ENCODE data around the gene SUPT3H.
"Not testable (repeated sequence)": the region's sequence is repeated elsewhere in the genome, so short reads cannot be mapped to it uniquely, and the experiment has no call there.

SUPT3H gene

DNA sequence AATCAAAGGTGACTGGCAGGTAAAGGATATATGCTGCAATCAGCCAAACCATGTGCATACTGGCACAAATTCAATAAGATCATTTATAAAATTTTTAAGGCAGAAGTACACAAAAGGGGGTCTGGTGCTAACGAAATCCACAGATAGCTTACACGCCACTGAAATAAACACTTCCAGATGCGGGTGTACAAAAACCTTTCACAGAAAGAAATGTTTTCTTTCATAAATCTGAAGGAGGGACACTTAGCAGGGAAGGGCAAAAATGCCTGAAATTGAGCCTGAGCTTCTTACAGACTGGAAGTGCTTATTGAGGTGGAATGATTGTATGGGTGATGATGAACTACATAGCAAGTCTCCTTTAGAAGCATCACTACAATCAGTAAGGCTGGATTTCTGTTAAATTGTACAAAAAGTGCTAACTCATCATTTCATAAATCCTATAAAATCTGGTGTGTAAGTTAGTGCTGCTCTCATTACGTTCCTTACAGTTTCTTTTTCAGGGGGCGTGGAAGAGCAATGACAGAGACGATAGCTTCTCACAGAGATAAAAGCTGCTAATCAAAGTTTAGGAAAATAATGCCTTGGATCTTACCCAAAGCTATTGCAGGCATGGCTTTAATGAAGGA is 458.9 kb downstream of the SUPT3H start:
- DNase-seq (ENCODE audit: low read depth in 4 of 4, low spot score in 1 of 4): no peak

DNA sequence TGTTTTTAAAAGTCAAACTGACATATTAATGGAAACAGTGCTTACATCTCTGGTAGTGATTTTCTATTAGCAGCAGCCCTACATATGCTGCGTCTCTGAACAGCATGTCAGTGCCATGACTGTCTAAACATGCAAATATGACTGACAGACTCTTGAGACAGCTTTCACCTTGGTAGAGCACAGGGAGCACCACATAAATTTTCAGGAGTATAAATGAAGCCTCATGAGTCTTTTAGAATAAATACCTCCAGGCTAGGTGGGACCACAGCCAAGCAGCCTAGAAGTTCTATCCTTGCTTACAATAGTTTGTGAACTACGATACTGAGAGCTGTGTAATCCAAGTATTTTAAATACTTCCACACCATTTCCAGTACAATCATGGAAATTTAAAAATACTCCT is 460.3 kb downstream of the SUPT3H start:
- no peak for DNase-seq (ENCODE audit: low read depth in 4 of 4, low spot score in 1 of 4)

DNA sequence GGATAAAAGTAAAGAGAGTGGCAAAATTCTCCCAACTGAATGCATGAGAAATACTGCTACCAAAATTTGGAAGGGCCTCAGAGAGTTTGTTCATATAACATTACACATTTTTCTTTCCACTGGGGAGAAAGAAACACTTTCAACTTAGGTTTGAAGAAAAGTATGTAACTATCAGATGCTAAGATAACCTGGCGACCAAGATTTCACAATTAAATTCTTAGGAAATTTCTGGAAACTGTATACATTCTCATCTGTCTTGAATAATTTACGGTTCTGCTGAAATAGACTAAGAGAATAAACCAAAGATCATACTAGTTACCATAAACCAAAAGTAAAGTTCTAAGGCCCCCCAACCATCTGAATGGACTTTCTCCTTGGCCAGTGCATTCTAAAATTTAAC is 462.6 kb downstream of the SUPT3H start:
- no peak for DNase-seq (ENCODE audit: low read depth in 4 of 4, low spot score in 1 of 4)

DNA sequence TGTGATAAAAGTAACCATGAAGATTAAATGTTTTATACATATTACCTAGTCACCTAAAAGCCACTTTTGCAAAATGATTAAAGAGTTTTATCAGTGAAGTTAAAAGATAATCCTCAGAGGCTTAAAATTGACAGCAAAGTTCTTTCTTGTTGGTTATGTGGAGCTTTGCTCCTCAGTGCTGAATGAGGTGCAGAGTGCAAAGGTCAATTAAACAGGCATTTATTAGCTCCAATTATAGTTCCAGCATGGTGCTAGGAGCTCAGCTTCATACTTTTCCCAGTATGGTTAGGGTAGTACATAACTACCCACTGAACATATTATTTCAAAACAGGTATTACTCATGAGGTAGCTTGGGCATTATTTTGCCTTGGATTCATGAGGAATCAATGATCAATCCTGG is 463.6 kb downstream of the SUPT3H start:
- no peak for DNase-seq (ENCODE audit: low read depth in 4 of 4, low spot score in 1 of 4)

DNA sequence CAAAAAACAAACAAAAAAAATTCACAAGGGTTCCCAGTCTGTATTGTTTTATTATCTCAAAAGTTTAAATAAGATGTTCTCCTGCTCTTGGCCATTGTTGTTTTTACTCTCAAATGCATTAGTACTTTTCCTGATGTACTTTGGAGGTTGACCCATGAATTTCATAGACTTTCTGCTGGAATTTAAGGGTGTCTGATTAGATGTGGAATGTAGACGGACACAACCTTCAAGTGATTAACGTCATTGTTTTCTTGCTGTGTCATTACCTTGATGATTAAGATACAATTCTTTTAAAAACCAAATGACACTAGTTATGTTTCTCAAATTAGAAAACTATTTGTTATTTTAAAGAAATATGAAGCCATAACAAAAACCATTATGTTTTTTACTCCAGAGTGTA is 471.0 kb downstream of the SUPT3H start:
- DNase-seq (ENCODE audit: low read depth in 4 of 4, low spot score in 1 of 4): no peak

DNA sequence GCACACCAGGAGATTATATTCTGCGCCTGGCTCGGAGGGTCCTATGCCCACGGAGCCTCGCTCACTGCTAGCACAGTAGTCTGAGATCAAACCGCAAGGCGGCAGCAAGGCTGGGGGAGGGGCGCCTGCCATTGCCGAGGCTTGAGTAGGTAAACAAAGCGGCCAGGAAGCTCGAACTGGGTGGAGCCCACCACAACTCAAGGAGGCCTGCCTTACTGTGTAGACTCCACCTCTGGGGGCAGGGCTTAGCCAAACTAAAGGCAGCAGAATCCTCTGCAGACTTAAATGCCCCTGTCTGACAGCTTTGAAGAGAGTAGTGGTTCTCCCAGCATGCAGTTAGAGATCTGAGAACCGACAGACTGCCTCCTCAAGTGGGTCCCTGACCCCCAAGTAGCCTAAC is 477.4 kb downstream of the SUPT3H start:
- DNase-seq (ENCODE audit: low read depth in 4 of 4, low spot score in 1 of 4): not testable (repeated sequence)

DNA sequence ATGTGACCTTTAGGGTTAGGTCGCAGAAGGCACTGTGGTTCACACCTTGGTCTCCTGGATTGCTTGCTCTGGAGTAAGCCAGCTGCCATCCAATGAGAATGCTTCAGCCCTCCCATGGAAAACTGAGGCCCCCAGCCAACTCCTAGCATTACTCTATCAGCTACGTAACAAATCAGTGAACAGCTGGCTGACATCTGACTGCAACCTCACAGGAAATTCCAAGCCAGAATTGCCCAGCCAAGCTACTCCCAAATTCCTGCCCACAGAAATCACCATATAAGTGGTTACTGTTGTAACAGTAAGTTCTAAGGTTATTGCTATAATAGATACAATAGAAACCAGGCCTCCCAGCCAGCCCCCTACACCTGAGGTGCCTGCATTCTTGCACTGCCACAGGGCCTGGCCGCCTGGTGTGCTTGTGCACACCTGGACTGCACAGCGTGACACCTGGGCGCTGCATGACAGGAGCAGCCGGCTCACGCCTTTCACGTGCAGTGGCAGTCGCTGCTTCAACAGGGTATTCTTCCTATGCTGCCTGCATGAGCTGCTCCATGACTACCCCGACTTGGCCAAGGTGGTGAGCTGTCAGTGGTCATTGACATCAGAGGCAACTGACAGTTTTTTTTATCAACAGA is 479.3 kb downstream of the SUPT3H start:
- no peak for DNase-seq (ENCODE audit: low read depth in 4 of 4, low spot score in 1 of 4)

DNA sequence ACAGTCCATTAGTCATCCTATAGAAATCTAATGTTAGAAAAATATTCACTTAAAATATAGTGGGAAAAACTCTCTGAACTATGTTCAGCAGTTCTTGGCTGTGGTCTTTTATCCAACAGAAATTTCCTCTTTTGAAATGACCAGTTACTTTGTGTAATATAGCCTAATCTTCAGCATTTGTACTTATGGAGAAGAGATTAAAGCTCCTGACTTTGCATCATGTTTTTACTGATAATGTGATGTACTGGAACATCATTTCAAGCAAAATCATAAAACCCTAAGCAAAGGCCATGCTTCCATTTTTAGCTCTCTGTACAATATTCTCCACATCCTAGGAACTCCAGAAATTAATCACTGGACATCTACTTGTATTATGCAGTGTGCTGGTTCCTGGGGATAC is 480.4 kb downstream of the SUPT3H start:
- DNase-seq (ENCODE audit: low read depth in 4 of 4, low spot score in 1 of 4): no peak

DNA sequence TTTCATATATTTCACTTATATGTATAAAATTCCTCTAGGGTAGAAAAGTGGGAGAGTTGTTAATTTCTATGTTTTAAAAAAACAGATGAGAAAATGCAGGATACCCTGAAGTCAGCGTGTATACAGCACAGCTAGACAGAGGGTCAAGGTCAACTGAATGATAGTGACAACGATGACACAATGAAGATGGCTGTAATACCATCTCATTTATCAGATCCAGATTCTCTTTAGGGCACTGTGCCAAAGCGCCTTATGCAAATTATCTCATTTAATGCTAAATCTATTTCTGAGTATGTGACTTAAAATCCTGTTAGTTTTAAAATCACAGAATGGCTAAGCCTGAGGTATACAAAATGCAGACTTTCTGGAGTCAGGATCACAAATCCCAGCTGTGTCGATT is 481.0 kb downstream of the SUPT3H start:
- DNase-seq (ENCODE audit: low read depth in 4 of 4, low spot score in 1 of 4): no peak

DNA sequence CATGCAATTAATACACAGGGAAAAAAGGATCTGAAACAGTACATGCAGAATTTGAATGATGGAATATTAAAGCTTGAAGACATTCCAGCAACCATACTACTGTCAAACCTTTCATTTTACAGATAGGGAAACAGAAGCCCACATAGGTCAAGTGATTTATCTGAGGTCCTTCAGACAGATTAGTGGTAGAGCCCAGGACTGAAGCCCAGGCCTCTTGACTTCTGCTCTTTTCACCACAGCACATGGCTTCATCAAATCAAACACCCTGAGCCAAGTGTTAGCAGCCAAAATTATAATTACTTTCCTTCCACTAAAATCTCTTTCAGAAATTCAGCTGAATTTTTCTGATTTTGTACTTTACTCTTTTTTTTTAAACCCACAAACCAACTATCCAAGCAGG is 485.2 kb downstream of the SUPT3H start:
- DNase-seq (ENCODE audit: low read depth in 4 of 4, low spot score in 1 of 4): no peak

DNA sequence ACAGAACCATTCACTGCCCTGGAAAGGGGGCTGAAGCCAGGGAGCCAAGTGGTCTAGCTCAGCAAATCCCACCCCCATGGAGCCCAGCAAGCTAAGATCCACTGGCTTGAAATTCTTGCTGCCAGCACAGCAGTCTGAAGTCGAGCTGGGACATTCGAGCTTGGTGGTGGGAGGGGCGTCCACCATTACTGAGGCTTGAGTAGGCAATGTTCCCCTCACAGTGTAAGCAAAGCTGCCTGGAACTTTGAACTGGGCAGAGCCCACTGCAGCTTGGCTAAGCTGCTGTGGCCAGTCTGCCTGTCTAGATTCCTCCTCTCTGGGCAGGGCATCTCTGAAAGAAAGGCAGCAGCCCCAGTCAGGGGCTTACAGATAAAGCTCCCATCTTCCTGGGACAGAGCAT is 498.7 kb downstream of the SUPT3H start:
- DNase-seq (ENCODE audit: low read depth in 4 of 4, low spot score in 1 of 4): not testable (repeated sequence)

DNA sequence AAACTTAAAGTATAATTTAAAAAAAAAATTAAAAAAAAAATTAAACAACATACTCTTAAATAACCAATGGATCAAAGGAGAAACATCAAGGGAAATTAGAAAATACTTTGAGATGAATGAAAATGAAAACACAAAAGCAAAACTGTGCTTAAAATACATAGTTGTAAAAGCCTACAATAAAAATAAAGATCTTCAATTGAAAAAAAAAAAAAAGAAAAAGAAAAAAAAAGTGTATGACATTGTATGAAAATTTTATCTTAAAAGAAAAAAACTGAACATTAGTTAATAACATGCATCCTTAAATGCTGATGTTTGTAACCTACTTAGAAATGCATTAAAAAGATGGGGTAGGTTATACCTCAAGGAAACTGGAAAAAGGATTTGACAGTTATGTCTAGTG is 501.1 kb downstream of the SUPT3H start:
- not testable (repeated sequence) for DNase-seq (ENCODE audit: low read depth in 4 of 4, low spot score in 1 of 4)

DNA sequence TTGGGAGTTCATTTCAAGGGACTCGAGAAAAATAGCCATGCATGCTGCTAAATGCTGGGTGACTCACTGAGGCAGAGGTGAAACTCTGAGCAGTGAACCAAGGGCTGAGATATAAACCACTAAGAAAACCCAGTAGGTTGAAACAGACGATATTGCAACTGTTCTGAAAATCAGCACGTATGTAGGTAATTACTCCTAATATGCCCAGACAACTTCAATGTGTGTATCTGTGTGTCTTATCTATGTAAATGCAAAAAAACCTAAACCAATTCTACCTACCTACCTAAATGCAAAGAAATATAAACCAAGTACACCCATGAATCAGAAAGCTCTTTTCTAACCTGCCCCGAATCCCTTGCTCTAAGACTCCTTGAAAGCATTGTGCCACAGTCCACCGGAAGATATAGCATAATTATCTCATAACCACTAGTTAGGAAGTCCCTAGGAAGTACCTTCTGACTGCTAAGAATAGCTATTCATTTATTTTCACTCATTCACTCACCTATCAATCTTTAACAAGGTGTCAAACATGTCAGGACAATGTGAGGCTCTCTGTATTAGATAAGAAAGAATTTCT is 508.3 kb downstream of the SUPT3H start:
- no peak for DNase-seq (ENCODE audit: low read depth in 4 of 4, low spot score in 1 of 4)

DNA sequence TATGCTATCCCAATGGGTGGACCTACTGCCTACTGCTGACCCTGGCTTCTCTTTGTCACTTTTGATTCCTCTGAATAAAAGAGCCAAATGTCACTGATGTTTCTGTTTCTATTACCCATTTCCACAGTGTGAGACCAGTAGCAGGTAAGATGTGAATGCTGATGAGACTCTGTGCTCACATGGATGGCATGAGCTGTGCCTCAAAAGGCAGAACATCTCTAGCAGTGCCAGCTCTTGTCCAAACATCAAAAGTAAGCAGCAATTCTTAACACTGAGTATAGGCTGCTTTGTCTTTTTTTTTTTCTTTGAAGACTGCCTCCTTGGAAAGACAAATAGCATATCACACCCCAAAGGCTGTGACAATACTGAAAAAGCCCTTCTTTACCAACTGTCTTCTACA is 508.8 kb downstream of the SUPT3H start:
- DNase-seq (ENCODE audit: low read depth in 4 of 4, low spot score in 1 of 4): no peak

DNA sequence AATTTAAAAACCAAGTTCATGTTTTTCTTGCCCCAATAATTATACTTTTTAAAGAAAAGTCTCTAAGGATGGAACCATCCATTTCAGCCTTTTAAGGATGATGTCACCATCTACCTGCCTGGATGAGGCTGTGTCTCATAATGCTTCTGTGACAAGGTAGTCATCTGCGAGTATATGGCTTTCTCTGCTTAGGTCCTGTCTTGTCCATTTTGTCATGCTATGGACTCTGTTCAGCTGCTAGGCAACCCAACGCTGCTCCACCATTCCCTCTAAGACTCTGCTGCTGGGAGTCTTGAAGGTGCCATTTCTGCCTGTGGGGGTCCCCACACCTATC is 509.4 kb downstream of the SUPT3H start:
- no peak for DNase-seq (ENCODE audit: low read depth in 4 of 4, low spot score in 1 of 4)

DNA sequence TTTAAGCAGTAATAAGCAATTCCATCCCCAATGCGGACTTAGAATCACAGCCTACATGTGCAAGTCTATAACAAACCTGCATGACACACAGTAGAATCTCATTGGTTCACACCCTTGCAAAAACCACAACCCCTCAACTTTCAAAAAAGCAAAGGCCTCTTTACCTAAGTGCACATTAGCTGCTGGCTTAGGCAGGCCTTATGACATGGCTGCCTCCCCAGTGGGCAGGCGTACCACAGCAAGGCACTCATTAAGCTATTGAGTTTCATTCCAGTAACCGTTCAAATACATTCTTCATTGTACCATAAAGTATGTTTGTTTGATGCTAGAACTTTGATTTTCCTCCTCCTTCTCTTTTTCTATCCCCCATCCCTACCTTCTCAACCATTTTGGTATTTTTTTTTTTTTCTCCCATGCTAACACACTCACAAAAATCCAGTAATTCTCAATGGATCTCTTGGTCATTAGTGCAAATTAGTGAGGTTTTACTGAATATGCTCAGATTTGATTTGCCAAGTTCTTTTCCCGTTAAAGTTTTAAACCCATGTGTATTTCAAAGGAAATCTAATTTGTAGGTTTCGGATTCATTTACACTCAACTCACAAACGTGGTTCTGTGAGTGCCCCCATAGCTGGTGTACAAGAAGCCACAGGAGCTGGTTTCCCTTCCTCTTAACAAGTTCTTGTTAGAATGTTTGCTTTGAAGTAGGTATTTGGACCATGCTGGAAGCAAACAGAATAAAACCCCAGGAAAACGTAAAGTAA is 510.0 kb downstream of the SUPT3H start:
- DNase-seq (ENCODE audit: low read depth in 4 of 4, low spot score in 1 of 4): no peak

DNA sequence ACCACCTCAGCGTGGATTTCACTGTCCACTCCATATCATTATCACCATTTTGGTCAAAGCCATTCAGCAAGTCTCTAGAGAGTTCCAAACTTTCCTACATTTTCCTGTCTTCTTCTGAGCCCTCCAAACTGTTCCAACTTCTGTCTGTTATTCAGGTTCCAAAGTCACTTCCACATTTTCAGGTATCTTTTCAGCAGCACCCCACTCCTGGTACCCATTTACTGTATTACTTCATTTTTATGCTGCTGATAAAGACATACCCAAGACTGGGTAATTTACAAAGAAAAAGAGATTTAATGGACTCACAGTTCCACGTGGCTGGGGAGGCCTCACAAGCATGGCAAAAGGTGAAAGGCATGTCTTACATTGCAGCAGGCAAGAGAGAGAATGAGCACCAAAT is 512.5 kb downstream of the SUPT3H start:
- not testable (repeated sequence) for DNase-seq (ENCODE audit: low read depth in 4 of 4, low spot score in 1 of 4)

DNA sequence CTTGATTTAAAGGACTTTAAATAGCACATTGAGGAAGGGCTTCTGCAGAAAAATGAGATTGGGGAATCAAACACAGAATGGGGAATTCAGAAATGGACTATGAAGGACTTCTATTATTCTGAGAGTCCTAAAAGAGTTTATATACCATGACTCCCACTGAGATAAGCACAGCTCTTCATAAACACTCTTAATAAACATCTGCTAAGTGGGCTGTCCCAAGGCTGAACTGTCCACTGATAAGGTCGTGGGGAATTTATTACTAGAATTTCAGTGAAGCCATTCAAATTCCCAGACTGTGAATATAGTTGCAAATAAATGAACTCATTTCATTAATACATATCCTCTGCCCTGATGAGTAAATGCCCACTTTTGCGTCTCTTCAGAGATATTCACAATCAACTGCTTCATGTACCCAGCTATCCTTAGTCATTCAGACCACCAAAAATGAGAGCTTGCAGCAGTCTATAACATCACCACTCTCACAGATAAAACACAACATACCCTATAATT is 517.8 kb downstream of the SUPT3H start:
- no peak for DNase-seq (ENCODE audit: low read depth in 4 of 4, low spot score in 1 of 4)

DNA sequence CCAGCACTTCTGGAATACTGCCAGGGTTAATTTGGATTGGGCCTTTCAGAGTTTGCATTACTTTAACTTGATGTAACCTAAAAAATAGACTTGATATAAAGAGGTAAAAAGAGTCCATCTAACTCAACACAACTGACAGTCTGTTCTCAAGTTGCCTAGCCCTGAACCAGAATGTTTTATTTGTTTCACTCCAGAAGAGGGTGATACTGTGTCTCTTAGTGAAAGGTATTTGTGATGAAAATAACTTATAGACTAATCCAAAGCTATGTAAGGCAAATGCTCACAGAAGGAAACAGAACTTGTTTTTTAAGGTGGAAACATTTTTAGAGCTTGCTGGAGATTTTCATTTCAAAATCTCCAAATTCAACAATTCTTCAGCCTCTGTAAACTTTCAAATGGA is 518.7 kb downstream of the SUPT3H start:
- DNase-seq (ENCODE audit: low read depth in 4 of 4, low spot score in 1 of 4): no peak

DNA sequence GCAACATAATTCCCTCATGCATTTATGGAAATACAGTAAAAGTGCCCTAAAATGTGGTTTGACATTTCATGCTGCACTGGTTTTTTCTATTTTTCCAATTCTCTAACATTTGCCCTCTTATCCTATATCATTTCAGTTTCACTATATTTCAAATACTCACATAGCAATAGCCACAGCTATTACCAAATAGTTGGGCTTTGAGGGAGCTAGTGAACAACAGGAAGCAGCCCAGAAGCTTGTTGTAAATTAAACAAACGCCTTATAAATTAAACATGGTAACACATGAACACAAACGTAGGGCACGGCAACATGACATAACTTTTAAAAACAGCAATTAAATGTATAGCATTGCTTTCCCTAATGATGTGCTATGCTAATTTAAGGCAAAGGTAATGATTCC is 521.3 kb downstream of the SUPT3H start:
- DNase-seq (ENCODE audit: low read depth in 4 of 4, low spot score in 1 of 4): no peak

DNA sequence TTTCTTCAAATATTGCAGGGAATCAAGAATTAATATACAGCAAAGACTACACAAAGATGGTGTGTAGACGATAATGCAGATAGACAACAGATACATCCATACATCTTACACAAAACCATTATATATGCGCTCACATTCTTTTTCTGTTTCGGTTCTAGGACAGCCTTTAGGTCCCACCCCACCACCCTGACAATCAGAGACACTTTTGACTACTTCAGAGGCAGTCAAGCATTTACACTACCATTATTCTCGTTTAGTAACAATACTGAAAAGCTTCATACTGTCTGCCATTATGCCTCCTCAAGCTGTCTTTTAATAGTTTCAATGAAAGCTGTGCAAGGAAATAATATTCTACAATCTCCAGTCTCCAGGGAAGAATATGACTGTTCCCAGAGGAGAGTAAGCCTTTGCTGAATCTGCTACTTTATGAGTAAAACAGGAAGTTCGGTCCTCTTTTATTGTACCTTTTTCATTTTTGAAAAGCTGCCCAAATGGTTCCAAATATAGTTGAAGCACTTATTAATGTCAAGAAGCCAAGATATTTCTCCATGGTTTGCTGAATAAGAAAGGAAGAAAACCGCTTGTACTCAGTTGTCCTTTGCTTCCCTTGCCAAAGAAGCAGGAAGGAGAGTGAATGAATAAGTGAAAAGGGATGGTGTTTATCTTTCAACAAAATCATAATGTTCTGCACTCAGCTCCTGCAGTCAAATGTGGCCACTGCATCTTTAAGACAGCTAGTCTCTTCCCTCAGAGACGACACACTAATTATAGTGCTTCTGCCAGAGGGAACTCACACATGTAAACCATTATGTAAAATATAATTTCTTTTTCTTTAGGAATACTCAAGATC is 521.9 kb downstream of the SUPT3H start:
- no peak for DNase-seq (ENCODE audit: low read depth in 4 of 4, low spot score in 1 of 4)
